NOMO-1 (cell line): ENCODE data around the gene ALOX5.
"Not testable (repeated sequence)": the region's sequence is repeated elsewhere in the genome, so short reads cannot be mapped to it uniquely, and the experiment has no call there.

Experiments
- DNase-seq, 2 experiments: peaks; one replicate each; lab custom pipeline; 2025; ENCODE audit not compliant: unreplicated experiment in 2 of 2; lab: John Stamatoyannopoulos, UW

The ALOX5 gene

DNA sequence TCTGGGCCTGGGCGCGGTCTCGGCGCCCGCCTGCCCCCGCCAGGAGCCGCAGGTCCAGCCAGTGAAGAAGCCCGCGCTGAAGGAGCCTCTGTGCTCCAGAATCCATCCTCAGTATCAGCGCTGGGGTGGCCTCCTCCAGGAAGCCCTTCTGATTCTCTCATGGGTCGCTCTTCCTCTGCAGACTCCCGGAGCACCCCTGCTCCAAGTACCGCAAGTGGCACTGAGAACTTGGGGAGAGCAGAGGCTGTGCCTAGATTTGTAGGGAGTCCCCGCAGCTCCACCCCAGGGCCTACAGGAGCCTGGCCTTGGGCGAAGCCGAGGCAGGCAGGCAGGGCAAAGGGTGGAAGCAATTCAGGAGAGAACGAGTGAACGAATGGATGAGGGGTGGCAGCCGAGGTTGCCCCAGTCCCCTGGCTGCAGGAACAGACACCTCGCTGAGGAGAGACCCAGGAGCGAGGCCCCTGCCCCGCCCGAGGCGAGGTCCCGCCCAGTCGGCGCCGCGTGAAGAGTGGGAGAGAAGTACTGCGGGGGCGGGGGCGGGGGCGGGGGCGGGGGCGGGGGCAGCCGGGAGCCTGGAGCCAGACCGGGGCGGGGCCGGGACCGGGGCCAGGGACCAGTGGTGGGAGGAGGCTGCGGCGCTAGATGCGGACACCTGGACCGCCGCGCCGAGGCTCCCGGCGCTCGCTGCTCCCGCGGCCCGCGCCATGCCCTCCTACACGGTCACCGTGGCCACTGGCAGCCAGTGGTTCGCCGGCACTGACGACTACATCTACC, at the start of gene ALOX5:
Gene ALOX5 (plus strand): TSS at position 641 of the 774 bp plus-strand sequence. CDS start 64 bp downstream, at position 705.
- peak in 1 of 2 experiments; percentile 51 for DNase-seq

DNA sequence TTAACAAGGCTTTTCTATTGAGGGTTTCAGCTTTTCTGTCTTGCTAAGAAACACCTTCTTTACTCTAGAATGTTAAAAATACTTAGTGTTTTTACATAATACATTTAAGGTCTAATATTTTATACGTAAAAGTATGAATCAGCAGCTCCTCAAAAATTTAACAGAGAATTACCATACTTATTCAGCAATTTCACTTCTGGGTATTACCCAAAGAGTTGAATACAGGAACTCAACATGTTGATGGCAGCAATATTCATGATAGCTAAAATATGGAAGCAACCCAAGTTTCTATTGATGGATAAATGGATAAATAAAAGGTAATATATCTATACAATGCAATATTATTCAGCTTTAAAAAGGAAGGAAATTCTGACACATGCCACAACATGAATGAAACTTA, 48.9 kb upstream of the ALOX5 start:
- no peak for DNase-seq

DNA sequence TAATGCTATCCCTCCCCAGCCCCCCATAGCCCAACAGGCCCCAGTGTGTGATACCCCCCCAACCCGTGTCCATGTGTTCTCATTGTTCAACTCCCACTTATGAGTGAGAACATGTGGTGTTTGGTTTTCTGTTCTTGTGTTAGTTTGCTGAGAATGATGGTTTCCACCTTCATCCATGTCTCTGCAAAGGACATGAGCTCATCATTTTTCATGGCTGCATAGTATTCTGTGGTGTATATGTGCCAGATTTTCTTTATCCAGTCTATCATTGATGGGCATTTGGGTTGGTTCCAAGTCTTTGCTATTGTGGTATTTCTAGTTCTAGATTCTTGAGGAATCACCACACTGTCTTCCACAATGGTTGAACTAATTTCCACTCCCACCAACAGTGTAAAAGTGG, 47.2 kb upstream of the ALOX5 start:
- DNase-seq: not testable (repeated sequence)

DNA sequence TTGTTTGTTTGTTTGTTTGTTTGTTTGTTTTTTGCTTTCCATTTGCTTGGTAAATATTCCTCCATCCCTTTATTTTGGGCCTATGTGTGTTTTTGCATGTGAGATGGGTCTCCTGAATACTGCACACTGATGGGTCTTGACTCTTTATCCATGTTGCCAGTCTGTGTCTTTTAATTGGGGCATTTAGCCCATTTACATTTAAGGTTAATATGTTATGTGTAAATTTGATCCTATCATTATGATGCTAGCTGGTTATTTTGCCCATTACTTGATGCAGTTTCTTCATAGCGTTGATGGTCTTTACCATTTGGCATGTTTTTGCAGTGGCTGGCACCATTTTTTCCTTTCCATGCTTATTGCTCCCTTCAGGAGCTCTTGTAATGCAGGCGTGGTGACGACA, 42.2 kb upstream of the ALOX5 start:
- not testable (repeated sequence) for DNase-seq

DNA sequence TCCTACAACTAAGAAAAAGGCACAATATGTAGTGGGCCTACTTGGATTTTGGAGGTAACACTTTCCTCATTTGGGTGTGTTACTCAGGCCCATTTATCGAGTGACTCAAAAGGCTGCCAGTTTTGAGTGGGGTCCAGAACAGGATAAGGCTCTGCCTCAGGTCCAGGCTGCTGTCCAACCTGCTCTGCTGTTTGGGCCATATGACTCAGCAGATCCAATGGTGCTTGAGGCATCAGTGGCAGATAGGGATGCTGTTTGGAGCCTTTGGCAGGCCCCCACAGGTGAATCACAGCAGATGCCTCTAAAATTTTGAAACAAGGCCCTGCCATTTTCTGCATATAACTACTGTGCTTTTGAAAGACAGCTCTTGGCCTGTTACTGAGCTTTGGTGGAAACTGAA, 34.1 kb upstream of the ALOX5 start:
- DNase-seq: no peak

DNA sequence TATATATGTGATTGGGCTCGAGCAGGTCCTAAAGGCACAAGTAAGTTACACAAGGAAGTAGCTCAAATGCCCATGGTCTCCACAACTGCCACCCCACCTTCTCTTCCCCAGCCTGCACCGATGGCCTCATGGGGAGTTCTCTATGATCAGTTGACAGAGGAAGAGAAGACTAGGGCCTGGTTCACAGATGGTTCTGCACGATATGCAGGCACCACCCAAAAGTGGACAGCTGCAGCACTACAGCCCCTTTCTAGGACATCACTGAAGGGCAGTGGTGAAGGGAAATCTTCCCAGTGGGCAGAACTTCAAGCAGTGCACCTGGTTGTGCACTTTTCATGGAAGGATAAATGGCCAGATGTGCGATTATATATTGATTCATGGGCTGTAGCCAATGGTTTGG, 33.6 kb upstream of the ALOX5 start:
- not testable (repeated sequence) for DNase-seq

DNA sequence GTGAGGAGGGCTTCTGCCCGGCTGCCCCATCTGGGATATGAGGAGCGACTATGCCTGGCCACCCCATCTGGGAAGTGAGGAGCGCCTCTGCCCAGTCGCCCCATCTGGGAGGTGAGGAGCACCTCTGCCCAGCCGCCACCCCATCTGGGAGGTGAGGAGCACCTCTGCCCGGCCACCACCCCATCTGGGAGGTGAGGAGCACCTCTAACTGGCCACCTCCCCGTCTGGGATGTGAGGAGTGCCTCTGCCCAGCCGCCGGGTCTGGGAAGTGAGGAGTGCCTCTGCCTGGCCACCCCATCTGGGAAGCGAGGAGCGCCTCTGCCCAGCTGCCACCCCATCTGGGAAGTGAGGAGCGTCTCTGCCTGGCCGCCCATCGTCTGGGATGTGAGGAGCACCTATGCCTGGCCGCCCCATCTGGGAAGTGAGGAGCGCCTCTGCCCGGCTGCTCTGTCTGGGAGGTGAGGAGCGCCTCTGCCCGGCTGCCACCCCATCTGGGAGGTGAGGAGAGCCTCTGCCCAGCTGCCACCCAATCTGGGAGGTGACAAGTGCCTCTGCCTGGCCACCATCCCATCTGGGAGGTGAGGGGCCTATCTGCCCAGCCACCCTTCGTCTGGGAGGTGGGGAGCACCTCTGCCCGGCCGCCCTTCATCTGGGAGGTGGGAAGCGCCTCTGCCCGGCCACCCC, 27.2 kb upstream of the ALOX5 start:
- DNase-seq: not testable (repeated sequence)

DNA sequence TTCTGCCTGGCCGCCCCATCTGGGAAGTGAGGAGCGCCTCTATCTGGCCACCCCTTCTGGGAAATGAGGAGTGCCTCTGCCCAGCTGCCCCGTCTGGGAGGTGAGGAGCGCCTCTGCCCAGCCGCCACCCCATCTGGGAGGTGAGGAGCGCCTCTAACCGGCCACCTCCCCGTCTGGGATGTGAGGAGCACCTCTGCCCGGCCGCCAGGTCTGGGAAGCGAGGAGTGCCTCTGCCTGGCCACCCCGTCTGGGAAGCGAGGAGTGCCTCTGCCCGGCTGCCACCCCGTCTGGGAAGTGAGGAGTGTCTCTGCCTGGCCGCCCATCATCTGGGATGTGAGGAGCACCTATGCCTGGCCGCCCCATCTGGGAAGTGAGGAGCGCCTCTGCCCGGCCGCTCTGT, 26.6 kb upstream of the ALOX5 start:
- not testable (repeated sequence) for DNase-seq

DNA sequence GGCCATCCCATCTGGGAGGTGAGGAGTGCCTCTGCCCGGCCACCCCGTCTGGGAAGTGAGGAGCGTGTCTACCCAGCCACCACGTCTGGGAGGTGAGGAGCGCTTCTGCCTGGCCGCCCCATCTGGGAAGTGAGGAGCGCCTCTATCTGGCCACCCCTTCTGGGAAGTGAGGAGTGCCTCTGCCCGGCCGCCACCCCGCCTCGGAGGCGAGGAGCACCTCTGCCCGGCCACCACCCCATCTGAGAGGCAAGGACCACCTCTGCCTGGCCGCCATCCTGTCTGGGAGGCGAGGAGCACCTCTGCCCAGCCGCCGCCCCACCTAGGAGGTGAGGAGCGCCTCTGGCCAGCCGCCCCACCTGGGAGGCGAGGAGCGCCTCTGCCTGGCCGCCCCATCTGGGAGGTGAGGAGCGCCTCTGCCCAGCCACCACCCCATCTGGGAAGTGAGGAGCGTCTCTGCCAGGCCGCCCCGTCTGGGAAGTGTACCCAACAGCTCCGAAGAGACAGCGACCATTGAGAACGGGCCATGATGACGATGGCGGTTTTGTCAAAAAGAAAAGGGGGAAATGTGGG, 25.7 kb upstream of the ALOX5 start:
- DNase-seq: not testable (repeated sequence)

DNA sequence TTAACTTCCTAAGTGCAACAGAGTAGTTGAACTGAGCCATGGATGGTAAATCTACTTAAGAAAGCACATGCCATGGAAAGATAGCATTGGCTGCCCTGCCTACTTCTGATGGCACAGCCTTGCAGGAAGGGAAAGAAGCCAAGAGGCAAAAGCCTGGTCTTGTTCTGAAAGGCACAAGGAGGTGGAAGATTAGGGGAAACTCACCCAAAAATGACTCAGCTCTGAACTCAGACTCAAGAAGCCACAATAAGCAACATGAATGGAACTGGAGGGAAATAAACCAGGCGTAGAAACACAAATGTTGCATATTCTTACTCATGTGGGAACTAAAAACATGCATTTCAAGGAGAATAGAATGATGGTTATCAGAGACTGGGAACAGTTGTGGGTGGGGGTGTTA, 20.8 kb upstream of the ALOX5 start:
- no peak for DNase-seq

DNA sequence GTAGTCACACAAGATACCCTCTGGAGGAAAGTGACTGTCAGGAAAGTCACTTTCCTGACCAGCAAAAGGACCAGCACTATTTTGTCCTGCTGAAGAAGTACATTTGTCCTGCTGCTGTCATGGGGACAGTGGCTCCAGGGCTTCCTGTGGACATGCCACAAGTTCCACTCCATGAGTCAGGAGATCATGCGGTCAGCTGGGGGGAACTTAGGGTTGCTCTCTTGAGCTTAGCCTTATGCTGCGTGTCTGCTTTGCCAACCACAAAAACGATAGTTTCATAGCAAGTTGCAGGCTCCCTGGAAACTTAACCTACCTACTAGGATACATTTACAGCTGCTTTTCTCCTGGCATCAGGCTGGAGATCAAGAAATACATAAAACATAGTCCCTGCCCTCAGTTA, 19.8 kb upstream of the ALOX5 start:
- peak in 1 of 2 experiments; percentile 72 for DNase-seq

DNA sequence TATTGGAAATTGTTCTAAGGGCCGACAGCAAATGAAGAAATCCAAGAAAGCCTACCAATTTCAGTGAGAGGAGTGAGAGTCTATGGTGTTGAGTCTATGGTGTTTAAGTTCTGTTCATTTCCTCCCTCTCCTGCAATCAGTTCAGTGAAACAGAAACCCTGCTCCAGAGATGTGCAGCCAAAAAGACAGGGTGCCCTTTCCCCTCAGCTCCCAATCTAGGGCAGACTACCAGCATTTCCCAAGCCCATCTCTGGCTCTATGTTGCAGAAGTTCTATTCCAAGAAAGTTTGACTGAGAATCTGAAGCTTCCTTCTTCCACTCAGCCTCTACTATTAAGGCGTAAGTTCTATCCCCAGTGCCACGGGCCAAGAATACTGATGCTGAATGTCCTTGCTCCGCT, 18.5 kb upstream of the ALOX5 start:
- DNase-seq: no peak

DNA sequence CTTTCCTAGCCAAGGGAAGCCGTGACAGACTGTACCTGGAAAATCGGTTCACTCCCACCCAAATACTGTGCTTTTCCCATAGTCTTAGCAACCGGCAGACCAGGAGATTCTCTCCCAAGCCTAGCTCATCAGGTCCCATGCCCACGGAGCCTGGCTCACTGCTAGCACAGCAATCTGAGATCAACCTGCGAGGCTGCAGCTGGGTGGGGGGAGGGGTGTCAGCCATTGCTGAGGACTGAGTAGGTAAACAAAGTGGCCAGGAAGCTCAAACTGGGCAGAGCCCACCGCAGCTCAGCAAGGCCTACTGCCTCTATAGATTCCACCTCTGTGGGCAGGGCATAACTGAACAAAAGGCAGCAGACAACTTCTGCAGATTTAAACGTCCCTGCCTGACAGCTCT, 15.1 kb upstream of the ALOX5 start:
- DNase-seq: not testable (repeated sequence)

DNA sequence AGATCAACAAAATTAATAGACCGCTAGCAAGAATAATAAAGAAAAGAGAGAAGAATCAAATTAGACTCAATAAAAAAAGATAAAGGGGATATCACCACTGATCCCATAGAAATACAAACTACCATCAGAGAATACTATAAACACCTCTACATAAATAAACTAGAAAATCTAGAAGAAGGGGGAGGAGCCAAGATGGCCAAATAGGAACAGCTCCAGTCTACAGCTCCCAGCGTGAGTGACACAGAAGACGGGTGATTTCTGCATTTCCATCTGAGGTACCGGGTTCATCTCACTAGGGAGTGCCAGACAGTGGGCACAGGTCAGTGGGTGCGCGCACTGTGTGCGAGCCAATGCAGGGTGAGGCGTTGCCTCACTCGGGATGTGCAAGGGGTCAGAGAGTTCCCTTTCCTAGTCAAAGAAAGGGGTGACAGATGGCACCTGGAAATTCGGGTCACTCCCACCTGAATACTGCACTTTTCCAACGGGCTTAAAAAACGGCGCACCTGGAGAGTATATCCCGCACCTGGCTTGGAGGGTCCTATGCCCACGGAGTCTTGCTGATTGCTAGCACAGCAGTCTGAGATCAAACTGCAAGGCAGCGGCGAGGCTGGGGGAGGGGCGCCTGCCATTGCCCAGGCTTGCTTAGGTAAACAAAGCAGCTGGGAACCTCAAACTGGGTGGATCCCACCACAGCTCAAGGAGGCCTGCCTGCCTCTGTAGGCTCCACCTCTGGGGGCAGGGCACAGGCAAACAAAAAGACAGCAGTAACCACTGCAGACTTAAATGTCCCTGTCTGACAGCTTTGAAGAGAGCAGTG, 11.8 kb upstream of the ALOX5 start:
- not testable (repeated sequence) for DNase-seq

DNA sequence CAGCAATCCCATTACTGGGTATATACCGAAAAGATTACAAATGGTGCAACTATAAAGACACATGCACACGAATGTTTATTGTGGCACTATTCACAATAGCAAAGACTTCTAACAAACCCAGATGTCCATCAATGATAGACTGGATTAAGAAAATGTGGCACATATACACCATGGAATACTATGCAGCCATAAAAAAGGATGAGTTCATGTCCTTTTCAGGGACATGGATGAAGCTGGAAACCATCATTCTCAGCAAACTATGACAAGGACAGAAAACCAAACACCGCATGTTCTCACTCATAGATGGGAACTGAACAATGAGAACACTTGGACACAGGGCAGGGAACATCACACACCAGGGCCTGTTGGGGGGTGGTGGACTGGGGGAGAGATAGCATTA, 6.4 kb upstream of the ALOX5 start:
- not testable (repeated sequence) for DNase-seq

DNA sequence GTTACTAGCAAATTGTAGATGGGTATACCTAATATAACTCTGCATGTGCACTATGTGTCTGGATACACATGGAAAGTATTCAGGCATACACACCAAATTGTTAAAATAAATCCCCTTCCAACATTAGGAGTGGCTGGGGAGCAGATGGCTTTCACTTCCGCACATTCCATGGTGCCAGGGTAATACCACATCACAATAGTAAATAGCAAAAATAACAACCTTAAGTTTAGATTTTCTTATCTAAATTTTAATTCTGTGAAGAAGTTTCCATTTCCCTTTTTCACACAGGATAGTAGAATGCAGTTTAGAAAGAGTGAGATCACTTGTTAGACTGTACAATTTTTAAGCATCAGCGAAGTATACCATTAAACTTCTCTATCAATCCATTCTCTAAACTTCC, 5.8 kb upstream of the ALOX5 start:
- DNase-seq: no peak

DNA sequence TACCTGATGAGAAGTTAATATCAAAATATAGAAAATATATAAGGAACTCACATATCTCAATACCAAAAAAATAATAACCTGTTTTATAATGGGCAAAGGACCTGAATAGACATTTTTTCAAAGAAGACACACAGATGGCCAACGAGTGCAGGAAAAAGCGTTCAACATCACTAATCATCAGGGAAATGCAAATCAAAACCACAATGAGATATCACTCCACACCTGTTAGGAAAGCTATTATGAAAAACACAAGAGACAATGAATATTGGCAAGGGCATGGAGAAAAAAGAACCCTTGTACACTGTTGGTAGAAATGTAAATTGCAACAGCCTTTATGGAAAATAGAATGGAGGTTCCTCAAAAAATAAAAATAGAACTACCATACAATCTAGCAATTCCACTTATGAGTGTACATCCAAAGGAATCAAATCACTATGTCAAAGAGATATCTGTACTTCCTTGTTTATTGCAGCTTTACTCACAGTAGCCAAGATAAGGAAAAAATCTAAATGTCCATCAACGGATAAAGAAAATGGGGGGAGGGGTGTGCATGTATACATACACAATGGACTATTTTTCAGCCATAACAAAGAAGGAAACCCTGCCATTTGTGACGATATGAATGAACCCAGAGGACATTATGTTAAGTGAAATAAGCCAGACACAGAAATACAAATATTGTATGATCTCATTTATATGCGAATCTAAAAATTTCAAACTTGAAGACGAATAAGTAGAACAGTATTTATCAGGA, 3.6 kb upstream of the ALOX5 start:
- no peak for DNase-seq

DNA sequence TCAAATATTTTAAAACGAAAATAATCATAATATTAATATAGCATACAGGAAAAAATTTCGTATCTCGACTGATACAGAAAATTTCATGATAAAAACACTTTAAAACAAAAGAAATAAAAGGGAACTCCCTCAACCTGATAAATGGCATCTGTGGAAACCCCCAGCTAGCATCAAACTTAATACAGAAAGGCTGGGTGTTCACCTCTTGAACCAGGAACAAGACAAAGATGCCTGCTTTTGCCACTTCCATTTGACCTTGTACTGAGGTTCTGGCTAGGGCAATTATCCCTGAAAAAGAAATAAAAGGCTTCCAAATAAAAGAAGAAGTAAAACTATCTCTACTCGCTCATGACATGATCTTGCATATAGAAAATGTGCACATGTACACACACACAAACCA, 2.5 kb upstream of the ALOX5 start:
- peak in 1 of 2 experiments; percentile 36 for DNase-seq

DNA sequence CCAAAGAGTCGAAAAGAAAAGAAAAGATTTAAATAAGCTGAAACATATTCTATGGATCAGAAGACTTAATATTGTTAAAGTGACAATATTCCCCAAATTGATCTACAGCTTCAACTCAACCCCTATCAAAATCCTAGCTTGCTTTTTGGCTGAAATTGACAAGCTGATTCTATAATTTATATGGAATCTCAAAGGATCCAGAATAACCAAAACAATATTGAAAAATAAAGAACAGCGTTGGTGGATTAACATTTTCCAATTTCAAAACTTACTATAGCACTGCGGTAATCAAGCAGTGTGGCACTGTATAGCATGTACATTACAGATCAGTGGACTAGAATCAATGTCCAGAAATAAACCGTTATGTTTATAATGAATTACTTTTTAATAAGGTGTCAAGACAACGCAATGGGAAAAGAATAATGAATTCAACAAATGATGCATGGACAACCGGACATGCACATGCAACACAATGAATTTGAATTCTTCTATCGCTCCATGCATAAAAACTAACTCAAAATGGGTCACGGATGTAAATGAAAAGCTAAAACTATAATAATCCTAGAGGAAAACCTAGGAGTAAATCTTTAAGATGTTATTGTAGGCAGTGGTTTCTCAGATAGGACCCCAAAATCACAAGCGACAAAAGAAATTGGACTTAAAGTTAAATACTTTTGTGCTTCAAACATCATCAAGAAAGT, 1.6 kb upstream of the ALOX5 start:
- DNase-seq: no peak
